GM12874 (cell line): ENCODE measurements around the gene VAMP2.

Experiments
- TF ChIP-seq, protein P1 (sequence below): IDR thresholded peaks from 2 replicates; pipeline ENCODE4 v1.5.1; 2011; ENCODE audit warnings: low read depth, mild to moderate bottlenecking, control low read depth, low read length, moderate library complexity; ENCODE audit not compliant: insufficient read depth

The VAMP2 gene

DNA sequence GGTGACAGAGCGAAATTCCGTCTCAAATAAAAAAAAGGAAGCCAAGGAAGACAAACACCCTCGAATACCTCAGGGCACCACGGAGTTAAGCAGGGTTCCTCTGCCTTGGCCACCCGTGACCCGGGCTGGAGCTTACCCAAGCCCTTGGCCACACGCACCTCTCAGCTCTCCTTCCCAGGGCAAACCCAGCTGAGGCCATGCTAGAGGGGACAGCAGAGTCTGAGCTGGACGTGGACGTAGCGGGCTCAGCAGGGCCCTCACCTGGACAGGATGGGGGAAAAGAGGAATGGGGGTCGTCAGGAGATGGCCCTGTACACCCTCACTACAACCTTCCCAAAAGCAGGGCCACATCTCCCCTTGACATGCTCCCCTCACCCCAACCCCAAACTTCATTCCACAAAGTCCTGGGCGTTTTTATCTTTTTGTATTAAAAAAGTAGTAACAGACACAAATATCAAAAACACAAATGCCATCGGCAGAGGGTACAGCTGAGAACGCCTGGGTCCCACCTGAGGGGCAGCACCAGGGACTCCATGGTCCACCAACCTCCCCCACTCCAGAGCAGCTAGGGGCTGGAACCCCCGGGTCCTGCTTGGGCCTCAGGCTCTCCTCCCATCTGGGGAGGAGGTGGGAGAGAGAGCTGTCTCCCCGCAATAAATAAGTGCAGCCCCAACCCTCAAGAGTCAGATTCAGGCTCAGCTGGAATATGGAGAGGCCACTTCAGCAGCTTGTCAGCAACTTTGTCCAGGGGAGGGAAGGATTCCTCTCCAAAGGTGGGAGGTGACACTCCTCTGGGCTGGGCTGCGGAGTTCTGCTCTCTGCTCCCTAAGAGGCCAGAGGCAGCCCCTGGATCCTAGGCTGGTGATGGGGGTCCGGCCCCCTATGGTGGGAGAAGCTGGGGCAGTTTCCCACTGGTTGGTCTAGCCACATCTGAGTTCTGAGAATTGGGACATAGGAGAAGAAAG, 22.4 kb downstream of the VAMP2 start:
- TF ChIP-seq, protein P1, sequence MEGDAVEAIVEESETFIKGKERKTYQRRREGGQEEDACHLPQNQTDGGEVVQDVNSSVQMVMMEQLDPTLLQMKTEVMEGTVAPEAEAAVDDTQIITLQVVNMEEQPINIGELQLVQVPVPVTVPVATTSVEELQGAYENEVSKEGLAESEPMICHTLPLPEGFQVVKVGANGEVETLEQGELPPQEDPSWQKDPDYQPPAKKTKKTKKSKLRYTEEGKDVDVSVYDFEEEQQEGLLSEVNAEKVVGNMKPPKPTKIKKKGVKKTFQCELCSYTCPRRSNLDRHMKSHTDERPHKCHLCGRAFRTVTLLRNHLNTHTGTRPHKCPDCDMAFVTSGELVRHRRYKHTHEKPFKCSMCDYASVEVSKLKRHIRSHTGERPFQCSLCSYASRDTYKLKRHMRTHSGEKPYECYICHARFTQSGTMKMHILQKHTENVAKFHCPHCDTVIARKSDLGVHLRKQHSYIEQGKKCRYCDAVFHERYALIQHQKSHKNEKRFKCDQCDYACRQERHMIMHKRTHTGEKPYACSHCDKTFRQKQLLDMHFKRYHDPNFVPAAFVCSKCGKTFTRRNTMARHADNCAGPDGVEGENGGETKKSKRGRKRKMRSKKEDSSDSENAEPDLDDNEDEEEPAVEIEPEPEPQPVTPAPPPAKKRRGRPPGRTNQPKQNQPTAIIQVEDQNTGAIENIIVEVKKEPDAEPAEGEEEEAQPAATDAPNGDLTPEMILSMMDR = no peak

DNA sequence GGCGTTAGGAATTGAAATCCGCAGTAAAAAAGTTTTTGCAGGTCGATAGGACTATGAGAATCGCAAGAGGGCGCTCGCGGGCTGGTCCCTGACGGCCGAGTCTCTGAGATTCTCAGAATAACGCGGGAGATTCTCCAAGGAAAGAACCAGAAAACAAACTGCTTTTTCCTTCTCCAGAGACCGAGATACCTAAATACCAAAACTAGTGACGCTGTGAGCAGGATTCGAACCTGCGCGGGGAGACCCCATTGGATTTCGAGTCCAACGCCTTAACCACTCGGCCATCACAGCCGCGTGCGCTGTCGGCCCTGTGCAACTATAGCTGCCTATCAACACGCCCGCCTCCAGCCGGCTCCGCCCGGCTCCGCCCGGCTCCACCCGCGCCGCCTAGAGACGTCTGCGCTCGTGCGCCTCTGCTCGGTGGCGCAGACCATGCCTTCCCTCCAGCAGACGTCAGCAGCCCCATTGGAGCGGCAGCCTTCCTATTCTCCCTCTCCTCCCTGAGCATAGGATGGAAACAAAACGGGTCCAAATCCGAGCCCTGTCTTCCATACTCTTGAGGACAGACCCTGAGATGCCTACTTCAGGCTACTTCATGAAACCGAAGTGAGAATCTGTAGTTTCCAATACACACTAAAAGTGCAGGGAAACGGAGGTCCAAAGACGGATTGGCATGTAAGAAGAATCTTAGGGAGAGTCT, 23.9 kb downstream of the VAMP2 start:
- TF ChIP-seq, protein P1 = peak; percentile 86

DNA sequence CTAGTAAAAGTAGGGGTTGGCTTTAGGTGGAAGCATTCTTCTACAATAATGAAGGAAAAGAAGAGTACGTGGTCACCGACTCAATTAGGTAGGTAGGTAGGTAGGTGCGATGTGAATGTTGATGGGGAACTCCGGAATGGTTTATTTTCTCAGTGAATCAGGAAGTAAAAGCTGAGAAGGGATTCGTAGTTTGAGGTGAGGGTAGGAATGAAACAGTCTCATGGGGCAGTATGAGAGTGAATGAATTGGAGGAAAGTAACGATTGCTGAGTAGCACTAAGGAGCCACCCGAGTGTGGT, 24.4 kb downstream of the VAMP2 start:
- TF ChIP-seq, protein P1 = no peak

DNA sequence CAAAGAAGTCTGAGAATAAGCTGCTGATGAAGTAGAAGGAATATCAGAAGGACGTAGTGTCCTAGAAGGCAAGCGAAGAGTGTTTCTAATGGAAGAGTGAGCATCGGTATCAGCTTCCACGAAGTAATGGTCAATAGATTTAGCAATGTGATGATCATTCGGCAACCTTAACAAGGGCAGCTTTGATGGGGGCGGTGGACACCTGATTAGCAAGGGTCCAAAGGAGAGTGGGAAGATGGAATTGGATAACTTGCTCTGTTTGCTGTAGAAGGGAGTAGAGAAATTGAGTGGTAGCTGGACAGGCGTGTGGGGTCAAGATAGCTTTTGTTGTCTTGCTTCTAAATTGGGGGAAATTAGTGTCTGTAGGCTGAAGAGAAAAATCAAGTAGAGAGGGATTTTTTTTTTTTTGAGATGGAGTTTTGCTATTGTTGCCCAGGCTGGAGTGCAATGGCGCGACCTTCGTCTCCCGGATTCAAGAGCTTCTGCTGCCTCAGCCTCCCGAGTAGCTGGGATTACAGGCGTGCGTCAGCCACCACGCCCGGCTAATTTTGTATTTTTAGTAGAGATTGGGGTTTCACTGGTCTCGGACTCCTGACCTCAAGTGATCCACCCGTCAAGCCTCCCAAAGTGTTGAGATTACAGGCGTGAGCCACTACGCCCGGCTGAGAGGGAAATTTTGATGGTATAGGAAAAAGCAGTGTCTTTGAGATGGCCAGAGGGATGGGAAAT, 24.9 kb downstream of the VAMP2 start:
- TF ChIP-seq, protein P1 = no peak

DNA sequence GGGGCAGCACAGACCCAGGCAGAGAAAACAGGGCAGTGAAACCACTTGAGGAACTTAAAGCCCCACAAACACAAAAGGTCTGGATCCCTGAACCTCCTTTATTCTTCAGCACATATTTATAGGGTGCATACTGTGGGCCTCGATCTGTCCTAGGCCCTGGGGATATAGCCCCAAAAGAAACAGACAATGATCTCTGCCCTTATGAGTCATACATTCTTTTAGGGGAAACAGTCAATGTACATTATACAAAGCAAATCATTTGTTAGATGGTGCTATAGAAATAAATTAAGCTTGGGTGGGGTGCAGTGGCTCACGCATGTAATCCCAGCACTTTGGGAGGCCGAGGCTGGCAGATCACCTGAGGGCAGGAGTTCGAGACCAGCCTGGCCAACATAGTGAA, 28.8 kb downstream of the VAMP2 start:
- TF ChIP-seq, protein P1 = no peak

DNA sequence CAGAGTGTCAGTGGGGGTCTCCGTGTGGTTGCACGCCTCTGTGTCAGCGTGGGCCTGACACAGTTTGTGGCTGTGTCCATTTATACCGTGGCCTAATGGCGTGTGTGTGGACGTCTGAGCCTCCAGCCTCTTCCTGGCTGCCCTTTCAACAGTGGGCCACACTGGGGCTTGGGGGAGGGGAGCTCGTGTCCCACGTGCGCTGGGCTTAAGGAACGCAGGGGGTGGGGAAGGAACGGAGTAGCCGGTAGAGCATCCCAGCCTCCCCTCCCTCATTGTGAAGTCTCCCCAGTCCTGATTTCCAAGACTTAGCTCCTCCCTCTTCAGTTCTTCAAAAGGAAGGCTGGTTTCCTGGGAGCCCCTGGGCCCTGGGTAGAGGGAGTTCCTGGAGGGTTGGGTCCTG, 29.3 kb downstream of the VAMP2 start:
- TF ChIP-seq, protein P1 = no peak

- TF ChIP-seq, protein P1 = no peak
These were observed 30.8 kb downstream of the VAMP2 start for GRCh38 chr17:8131844-8132441.
